ENCODE data around the gene LDAH. TPM values are rescaled to one million over a fixed set of nuclear protein-coding genes. Genes with fewer than 3 reads are reported as not detected.

LDAH gene
- total RNA-seq, 1 experiment from 2014 or later: 15.2 TPM

DNA sequence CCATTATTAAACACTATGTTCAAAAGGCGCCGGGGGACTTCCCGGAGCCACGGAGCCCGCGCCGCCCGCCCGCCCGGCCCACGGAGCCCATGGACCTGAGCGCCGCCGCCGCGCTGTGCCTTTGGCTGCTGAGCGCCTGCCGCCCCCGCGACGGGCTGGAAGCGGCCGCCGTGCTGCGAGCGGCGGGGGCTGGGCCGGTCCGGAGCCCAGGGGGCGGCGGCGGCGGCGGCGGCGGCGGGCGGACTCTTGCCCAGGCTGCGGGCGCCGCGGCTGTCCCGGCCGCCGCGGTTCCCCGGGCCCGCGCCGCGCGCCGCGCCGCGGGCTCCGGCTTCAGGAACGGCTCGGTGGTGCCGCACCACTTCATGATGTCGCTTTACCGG lies 155.8 kb downstream of the LDAH start:
- no peak overlapping the region for H3K18ac ChIP-seq (ENCODE audit: insufficient read length, low read depth, low read length)
- H3T11ph ChIP-seq (ENCODE audit: low read length): no peak overlapping the region

More for the DNA sequence above, 155.8 kb downstream of the LDAH start:
- Histone ChIP-seq H2BK120ac (ENCODE audit: low read depth, low read length, poor library complexity, severe bottlenecking) (no peak overlapping the region), H3K4ac (ENCODE audit: low read depth, low read length) (no peak overlapping the region), H3K23me2 (ENCODE audit: insufficient read length, low read depth, low read length, poor library complexity, severe bottlenecking) (peaks cover 18% of the 10 kb centered on the region), H3K9ac (ENCODE audit: extremely low read depth, insufficient read length, low read length) (no peak overlapping the region), H2AFZ (ENCODE audit: low read length) (no peak overlapping the region), H2BK15ac (ENCODE audit: low read depth, low read length) (no peak overlapping the region), H2AK5ac (ENCODE audit: insufficient read length, low read length) (no peak overlapping the region), H4K8ac (replicated peaks; ENCODE audit: insufficient read length, low read depth, low read length) (no peak overlapping the region), H2BK12ac (ENCODE audit: insufficient read length, low read depth, low read length) (no peak overlapping the region), H2BK20ac (ENCODE audit: low read depth, low read length, poor library complexity, severe bottlenecking) (no peak overlapping the region), H2BK5ac (ENCODE audit: insufficient read length, low read length) (no peak overlapping the region), H3K56ac (ENCODE audit: insufficient read length, low read depth, low read length) (no peak overlapping the region), H3K23ac (ENCODE audit: insufficient read length, low read depth, low read length) (no peak overlapping the region), H3K14ac (ENCODE audit: insufficient read depth, low read length) (no peak overlapping the region), H4K20me1 (ENCODE audit: control insufficient read depth, insufficient read depth, insufficient read length) (no peaks in the 10 kb centered on the region), H3K79me2 (ENCODE audit: insufficient read depth, low read length) (no peaks in the 10 kb centered on the region), H3K4me2 (ENCODE audit: insufficient read depth, insufficient read length, low read length) (peak overlapping the region; percentile 41), H4K5ac (ENCODE audit: insufficient read length, low read depth, low read length) (no peak overlapping the region), H3K27ac (ENCODE audit: insufficient read length, low read depth, low read length) (no peak overlapping the region), H3K79me1 (ENCODE audit: insufficient read depth, low read depth, low read length, poor library complexity, severe bottlenecking) (no peaks in the 10 kb centered on the region), H4K91ac (ENCODE audit: insufficient read length, low read depth, low read length) (no peak overlapping the region), H3K9me3 (ENCODE audit: control insufficient read depth, low read depth, low read length) (no peaks in the 10 kb centered on the region), H3K4me1 (ENCODE audit: insufficient read depth, low read length) (no peaks in the 10 kb centered on the region; the same call in 1 of the 2 replicates), H3K27me3 (ENCODE audit: insufficient read depth, low read length) (peaks cover 91% of the 10 kb centered on the region)
- WGBS (ENCODE audit: extremely low coverage, insufficient read length, low lambda C conversion rate): no CpG with 5 or more reads among the region's 62 CpGs
- H3K27me3 Mint-ChIP-seq (ENCODE audit: low read depth): peaks cover 96% of the 10 kb centered on the region
- DNase-seq: no peak
- H3K4me3 Mint-ChIP-seq: no peak overlapping the region; a peak in 1 of 5 replicates
- peaks cover 2% of the 10 kb centered on the region in 2 experiments; a peak in 2 of 5 replicates for H3K9me3 Mint-ChIP-seq
- peaks cover 15 to 52% of the 10 kb centered on the region in 2 experiments for H3K4me1 Mint-ChIP-seq
- no peak overlapping the region for H3K27ac Mint-ChIP-seq
- H3K36me3 Mint-ChIP-seq (ENCODE audit: insufficient read depth in 1 of 3, low read depth in 3 of 3): peaks cover 0 to 2% (median 0%) of the 10 kb centered on the region in 3 experiments; a peak in 1 of 7 replicates
- TF ChIP-seq, protein P1, sequence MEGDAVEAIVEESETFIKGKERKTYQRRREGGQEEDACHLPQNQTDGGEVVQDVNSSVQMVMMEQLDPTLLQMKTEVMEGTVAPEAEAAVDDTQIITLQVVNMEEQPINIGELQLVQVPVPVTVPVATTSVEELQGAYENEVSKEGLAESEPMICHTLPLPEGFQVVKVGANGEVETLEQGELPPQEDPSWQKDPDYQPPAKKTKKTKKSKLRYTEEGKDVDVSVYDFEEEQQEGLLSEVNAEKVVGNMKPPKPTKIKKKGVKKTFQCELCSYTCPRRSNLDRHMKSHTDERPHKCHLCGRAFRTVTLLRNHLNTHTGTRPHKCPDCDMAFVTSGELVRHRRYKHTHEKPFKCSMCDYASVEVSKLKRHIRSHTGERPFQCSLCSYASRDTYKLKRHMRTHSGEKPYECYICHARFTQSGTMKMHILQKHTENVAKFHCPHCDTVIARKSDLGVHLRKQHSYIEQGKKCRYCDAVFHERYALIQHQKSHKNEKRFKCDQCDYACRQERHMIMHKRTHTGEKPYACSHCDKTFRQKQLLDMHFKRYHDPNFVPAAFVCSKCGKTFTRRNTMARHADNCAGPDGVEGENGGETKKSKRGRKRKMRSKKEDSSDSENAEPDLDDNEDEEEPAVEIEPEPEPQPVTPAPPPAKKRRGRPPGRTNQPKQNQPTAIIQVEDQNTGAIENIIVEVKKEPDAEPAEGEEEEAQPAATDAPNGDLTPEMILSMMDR (conservative IDR thresholded peaks at IDR 0.05): no peak; the same call in 2 of the 3 replicates
